GM19468 (cell line): ENCODE data around the gene UBASH3A.
"Not testable (repeated sequence)": the region's sequence is repeated elsewhere in the genome, so short reads cannot be mapped to it uniquely, and the experiment has no call there.

Source experiments
- ATAC-seq: cut with Tn5 transposase; IDR thresholded peaks from one replicate; pipeline ENCODE4 v1.9.1; 2021; ENCODE audit warnings: mild to moderate bottlenecking, moderate library complexity, moderate number of reproducible peaks; ENCODE audit not compliant: unreplicated experiment; ENCODE audit errors: extremely low read depth

Gene UBASH3A

GRCh38 chr21:42461881-42462877 lies 58.5 kb downstream of the UBASH3A start:
- ATAC-seq, result no peak

- no peak for ATAC-seq
Observed at GRCh38 chr21:42463861-42464515, 60.3 kb downstream of the UBASH3A start.

GRCh38 chr21:42465008-42465802 lies 61.5 kb downstream of the UBASH3A start:
- no peak for ATAC-seq

GRCh38 chr21:42465803-42466127 lies 62.1 kb downstream of the UBASH3A start:
- no peak for ATAC-seq

- ATAC-seq, result no peak
Observed at GRCh38 chr21:42466700-42467099, 63.0 kb downstream of the UBASH3A start.

- no peak for ATAC-seq
Observed at GRCh38 chr21:42467140-42467983, 63.7 kb downstream of the UBASH3A start.

- ATAC-seq, result no peak
Observed at GRCh38 chr21:42468491-42469131, 64.9 kb downstream of the UBASH3A start.

GRCh38 chr21:42469272-42469671 lies 65.6 kb downstream of the UBASH3A start:
- no peak for ATAC-seq

GRCh38 chr21:42469726-42470125 lies 66.0 kb downstream of the UBASH3A start:
- not testable (repeated sequence) for ATAC-seq

- ATAC-seq, result no peak
Observed at GRCh38 chr21:42471206-42471605, 67.5 kb downstream of the UBASH3A start.

- no peak for ATAC-seq
Observed at GRCh38 chr21:42471716-42472330, 68.1 kb downstream of the UBASH3A start.

- no peak for ATAC-seq
Observed at GRCh38 chr21:42472521-42472920, 68.8 kb downstream of the UBASH3A start.

- ATAC-seq, result no peak
Observed at GRCh38 chr21:42473498-42474042, 69.9 kb downstream of the UBASH3A start.

- peak; percentile 28 for ATAC-seq
Observed at GRCh38 chr21:42474043-42474831, 70.5 kb downstream of the UBASH3A start.

GRCh38 chr21:42475036-42475435 lies 71.3 kb downstream of the UBASH3A start:
- no peak for ATAC-seq

- ATAC-seq, result no peak
Observed at GRCh38 chr21:42475526-42476387, 72.1 kb downstream of the UBASH3A start.
